Ectodermal cell (in vitro differentiated cells): ENCODE measurements around the gene NRP2.

Experiments used
- H3K27ac ChIP-seq: 2 replicates; pipeline ENCODE4 v1.7.0; 2013; ENCODE audit warnings: mild to moderate bottlenecking, low read depth, low read length; ENCODE audit not compliant: insufficient read depth, poor library complexity, severe bottlenecking
- H3K27me3 ChIP-seq: 2 replicates; pipeline ENCODE4 v1.7.0; 2013; ENCODE audit warnings: mild to moderate bottlenecking, low read length; ENCODE audit not compliant: insufficient read depth, control insufficient read depth, poor library complexity, severe bottlenecking
- H3K36me3 ChIP-seq: one replicate; pipeline ENCODE4 v1.7.0; 2013; ENCODE audit warnings: low read length; ENCODE audit not compliant: control insufficient read depth, insufficient read depth
- H3K4me1 ChIP-seq: one replicate; pipeline ENCODE4 v1.7.0; 2013; ENCODE audit warnings: low read length; ENCODE audit not compliant: control insufficient read depth, insufficient read depth
- H3K4me3 ChIP-seq: 2 replicates; pipeline ENCODE4 v1.7.0; 2013; ENCODE audit warnings: low read depth, low read length, control low read depth; ENCODE audit not compliant: insufficient read depth
- H3K9me3 ChIP-seq: 2 replicates; pipeline ENCODE4 v1.7.0; 2013; ENCODE audit warnings: mild to moderate bottlenecking, low read length, moderate library complexity; ENCODE audit not compliant: control insufficient read depth
- WGBS, 2 experiments: methylation state at CpG; one replicate each; pipeline ENCODE4 v1.1.7; 2013; ENCODE audit warnings: missing lambda C conversion rate in 2 of 2; 5-methylcytosine and 5-hydroxymethylcytosine counted together

The NRP2 gene

DNA sequence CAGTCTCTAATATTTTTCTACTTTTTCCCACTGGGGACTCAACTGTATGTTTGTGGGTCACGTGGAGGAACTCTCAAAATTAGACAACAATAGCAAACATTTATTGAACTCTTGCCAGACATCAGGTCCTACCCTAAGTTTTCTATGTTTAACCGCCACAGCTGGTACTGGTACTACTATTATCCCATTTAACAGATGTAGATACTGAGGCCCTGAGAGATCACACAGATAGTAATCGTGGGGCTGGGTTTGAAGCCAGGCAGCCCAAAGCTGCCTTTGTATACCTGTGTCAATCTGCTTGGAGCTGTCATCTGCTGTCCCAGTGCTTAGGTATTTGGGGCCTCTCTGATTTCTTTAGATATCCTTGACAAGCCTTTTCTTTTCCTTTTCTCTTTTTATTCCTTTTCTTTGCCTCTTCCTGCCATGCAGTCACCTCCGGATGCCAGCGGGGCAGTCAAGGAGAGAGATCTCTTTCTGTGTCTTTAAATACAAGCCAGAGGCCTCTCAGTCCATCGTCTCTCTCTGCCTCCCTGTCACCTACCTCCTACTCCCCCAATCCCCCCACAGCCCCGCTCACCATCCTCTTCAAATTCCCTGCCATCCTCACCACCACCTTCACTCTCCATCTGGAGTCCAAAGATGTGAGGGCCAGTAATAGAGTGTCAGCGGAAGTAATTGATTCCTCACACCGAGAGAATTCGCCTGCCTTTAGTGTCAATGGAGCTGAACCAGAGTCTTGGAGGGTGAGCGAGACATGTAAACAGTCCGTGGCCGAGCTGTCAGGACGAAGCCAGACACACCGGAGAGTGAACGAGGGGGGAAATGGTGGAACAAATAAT, 23.4 kb downstream of the NRP2 start:
- Histone ChIP-seq H3K27ac (no peak overlapping the region), H3K4me3 (no peak overlapping the region), H3K27me3 (no peaks in the 10 kb centered on the region), H3K9me3 (no peaks in the 10 kb centered on the region), H3K36me3 (peaks cover 15% of the 10 kb centered on the region), H3K4me1 (peaks cover 39% of the 10 kb centered on the region)
- WGBS, 2 experiments: 87 to 88% methylated on average over 16 of the region's 16 CpGs

- 81 to 86% methylated on average over 10 of the region's 10 CpGs for WGBS, 2 experiments
- Histone ChIP-seq H3K27ac (no peak overlapping the region), H3K4me1 (peaks cover 41% of the 10 kb centered on the region), H3K36me3 (peaks cover 15% of the 10 kb centered on the region), H3K9me3 (no peaks in the 10 kb centered on the region), H3K4me3 (no peak overlapping the region), H3K27me3 (no peaks in the 10 kb centered on the region)
These were observed 24.6 kb downstream of the NRP2 start for GRCh38 chr2:205706769-205707381.

- no peak overlapping the region for H3K27ac ChIP-seq
- H3K4me1 ChIP-seq: peaks cover 49% of the 10 kb centered on the region
- H3K36me3 ChIP-seq: peaks cover 15% of the 10 kb centered on the region
- 93 to 94% methylated on average over 11 of the region's 11 CpGs for WGBS, 2 experiments
- no peak overlapping the region for H3K4me3 ChIP-seq
- no peaks in the 10 kb centered on the region for H3K9me3 ChIP-seq
- H3K27me3 ChIP-seq: no peaks in the 10 kb centered on the region
These were observed 25.9 kb downstream of the NRP2 start for GRCh38 chr2:205708231-205708631.

DNA sequence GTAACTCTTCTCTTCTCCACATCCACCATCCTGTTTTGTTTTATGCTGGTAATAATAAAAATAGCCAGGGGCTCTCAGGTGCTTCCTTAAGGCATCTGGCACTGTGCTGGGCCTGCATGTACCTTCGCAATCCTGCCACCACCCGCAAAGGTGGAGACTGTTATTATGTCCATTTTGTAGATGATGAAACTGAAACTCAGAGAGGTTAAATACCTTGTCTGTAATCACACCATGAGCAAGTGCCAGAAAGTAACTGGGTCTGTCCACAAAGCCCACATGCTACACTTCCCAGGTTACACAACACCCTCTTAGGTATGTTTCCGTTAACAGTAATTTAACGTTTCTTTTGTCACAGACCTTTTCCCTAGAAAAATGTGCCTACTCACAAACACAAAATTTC, 27.0 kb downstream of the NRP2 start:
- H3K27ac ChIP-seq: no peak overlapping the region
- peaks cover 15% of the 10 kb centered on the region for H3K36me3 ChIP-seq
- no peaks in the 10 kb centered on the region for H3K27me3 ChIP-seq
- H3K9me3 ChIP-seq: no peaks in the 10 kb centered on the region
- H3K4me3 ChIP-seq: no peak overlapping the region
- WGBS, 2 experiments: 93% methylated on average over 4 of the region's 4 CpGs
- H3K4me1 ChIP-seq: peaks cover 50% of the 10 kb centered on the region

DNA sequence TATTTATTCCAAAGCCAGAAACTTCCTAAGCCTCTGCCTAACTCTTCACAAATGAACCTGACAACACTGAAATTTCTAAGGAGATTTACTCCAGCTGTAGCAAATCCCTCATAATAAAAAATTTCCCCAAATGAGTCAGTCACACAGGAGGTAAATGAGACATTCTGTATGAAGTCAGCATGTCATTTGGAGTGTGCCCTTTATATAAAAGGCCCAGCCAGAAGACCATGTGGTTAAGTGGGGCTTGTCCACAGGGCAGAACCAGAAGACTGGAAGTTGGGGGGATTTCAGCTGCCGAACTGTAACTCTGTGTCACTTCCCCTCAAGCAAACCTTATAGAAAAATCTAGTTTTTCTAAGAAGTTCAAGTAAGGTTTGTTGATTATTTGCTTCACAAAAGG, 30.2 kb downstream of the NRP2 start:
- no peaks in the 10 kb centered on the region for H3K27me3 ChIP-seq
- H3K4me1 ChIP-seq: peaks cover 51% of the 10 kb centered on the region
- H3K36me3 ChIP-seq: peaks cover 16% of the 10 kb centered on the region
- no peak overlapping the region for H3K27ac ChIP-seq
- WGBS, 2 experiments: 20 to 56% methylated on average over 1 of the region's 1 CpG
- H3K4me3 ChIP-seq: no peak overlapping the region
- no peaks in the 10 kb centered on the region for H3K9me3 ChIP-seq

GRCh38 chr2:205713086-205713485, 30.8 kb downstream of the NRP2 start:
- peaks cover 14% of the 10 kb centered on the region for H3K36me3 ChIP-seq
- WGBS, 2 experiments: 87 to 100% methylated on average over 1 of the region's 1 CpG
- peaks cover 55% of the 10 kb centered on the region for H3K4me1 ChIP-seq
- no peaks in the 10 kb centered on the region for H3K27me3 ChIP-seq
- no peaks in the 10 kb centered on the region for H3K9me3 ChIP-seq
- no peak overlapping the region for H3K27ac ChIP-seq
- H3K4me3 ChIP-seq: no peak overlapping the region

DNA sequence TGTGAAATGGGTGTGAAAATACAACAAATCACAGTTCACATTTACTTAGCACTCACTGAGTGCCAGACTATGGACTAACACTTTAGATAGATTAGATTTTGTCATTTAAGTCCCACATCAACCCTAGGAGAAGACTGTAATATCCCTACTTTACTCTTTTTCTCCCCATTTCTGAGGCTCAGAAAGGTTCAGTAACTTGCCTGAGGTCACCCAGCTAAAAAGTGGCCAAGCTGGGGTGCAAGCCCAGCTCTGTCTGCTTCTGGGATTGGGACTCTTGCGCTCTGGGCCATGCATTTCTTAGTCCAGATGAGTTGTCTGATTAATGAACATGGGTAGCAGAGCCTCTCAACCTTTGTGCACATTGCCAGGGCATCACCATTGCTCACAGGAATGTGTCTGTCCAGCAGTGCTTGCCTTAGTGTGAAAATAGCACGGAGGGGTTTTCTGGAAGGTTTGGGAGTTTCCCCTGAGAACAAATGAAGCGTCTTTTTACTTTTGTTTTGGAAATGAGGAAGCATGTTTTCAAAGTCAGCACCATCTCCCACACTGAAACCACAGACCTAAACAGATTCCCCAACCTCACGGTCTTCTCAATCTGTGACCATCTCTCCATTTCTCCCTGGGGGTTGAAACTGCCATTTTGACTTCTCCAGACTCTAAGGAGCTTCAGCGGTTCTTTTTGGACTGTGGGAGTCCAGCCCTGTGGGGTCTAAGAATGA, 31.9 kb downstream of the NRP2 start:
- Histone ChIP-seq H3K4me1 (peaks cover 61% of the 10 kb centered on the region), H3K27ac (no peak overlapping the region), H3K4me3 (no peak overlapping the region), H3K9me3 (no peaks in the 10 kb centered on the region), H3K36me3 (peaks cover 14% of the 10 kb centered on the region), H3K27me3 (no peaks in the 10 kb centered on the region)
- WGBS, 2 experiments: 71 to 75% methylated on average over 5 of the region's 5 CpGs

DNA sequence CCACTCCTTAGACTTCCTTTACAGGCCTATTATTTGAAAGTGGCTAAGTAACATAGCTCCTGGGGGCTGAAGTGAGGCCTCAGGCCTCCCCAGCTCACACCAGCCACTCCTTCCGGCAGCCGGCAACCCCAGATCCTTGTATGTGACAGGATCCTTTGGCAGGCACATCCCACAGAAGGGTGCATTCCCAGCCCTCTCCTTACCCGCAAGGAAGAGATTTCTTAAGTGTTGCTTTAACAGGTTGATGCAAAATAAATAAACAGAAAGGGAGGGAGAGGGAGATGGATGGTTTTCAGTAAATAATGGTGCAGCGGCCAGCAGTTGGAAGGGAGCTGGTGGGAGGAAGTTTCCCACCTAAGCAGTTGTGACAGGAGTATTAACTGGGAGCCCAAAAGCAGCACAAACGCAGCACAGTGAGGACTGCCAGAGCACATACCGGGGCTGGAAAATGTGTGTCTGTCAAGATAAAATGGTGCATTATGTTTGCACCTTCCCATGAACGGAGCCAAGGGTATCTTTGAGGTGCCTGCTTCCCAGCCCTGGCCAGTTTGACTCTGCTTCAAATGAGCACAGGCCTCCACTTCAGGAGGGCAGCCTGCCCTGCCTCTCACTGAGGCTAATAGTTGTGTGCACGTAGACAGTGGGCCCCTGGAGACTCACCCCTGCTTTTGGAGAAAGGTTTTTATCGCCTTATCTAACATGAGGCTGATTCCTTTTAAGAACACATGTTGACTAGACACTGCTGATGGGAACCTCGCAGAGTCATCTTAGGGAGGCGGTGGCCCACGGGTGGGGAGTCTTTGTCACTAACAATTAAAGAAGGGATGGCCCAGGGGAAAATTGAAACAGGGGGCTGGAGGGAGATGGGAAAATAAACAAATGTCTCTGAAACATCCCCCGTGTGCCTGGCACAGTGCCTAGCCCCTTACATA, 32.8 kb downstream of the NRP2 start:
- Histone ChIP-seq H3K27me3 (no peaks in the 10 kb centered on the region), H3K4me1 (peaks cover 68% of the 10 kb centered on the region), H3K4me3 (no peak overlapping the region), H3K27ac (no peak overlapping the region), H3K36me3 (peaks cover 9% of the 10 kb centered on the region), H3K9me3 (no peaks in the 10 kb centered on the region)
- WGBS, 2 experiments: 78 to 81% methylated on average over 12 to 13 of the region's 13 CpGs

DNA sequence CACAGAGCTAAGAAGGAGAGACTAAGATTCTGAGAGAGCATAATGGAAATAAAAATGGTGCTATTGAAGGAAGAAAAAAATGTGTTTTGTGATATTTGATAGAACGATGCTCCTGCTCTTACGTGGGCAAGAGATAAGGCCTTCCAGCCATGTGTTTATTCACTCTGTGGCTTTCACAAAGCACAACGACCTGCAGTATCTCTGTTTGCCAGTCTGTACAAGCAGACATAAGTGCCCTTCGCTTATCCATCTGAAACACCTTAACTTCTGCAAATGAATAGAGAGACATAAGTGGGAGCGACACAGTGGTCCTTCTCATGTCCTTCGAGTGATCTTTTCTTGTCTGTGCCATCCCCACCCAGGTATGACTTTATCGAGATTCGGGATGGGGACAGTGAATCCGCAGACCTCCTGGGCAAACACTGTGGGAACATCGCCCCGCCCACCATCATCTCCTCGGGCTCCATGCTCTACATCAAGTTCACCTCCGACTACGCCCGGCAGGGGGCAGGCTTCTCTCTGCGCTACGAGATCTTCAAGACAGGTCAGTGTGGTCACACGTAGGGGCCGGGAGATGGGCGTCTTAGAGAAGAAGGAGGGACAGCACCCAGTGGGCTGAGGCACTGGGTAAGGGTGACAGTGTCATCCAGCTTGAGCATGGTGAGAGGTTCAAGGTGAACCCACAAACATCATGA, 33.7 kb downstream of the NRP2 start:
- no peaks in the 10 kb centered on the region for H3K27me3 ChIP-seq
- 93 to 94% methylated on average over 20 of the region's 20 CpGs for WGBS, 2 experiments
- H3K4me1 ChIP-seq: peaks cover 77% of the 10 kb centered on the region
- H3K27ac ChIP-seq: no peak overlapping the region
- H3K36me3 ChIP-seq: peaks cover 5% of the 10 kb centered on the region
- no peak overlapping the region for H3K4me3 ChIP-seq
- no peaks in the 10 kb centered on the region for H3K9me3 ChIP-seq
